Measurements from ENCODE around the gene RUVBL1. TPM values are rescaled to one million over a fixed set of nuclear protein-coding genes. Genes with fewer than 3 reads are reported as not detected.

RUVBL1 gene
- total RNA-seq, 4 donors from 2014 or later, result 14.4 to 21.2 (median 19.8) TPM

DNA sequence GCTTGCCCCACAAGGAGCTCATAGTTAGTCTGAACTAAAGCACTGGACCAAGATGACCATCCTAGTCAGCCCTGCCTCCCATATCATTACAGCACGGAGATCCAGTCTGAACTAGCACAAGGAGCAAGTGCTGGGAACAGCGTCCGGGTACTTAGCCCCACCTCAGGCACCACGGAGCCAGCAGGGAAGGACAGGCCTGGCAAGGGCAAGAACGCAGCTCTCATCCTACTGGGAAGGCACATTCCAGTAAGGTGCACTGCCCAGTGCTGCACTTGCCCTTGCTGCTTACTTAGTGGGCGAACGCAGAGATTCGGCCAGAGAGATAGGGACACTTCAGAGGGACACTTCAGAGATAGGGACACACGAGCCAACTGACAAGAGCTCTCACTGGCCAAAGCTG lies 43.8 kb downstream of the RUVBL1 start:
- TF ChIP-seq, protein P1, sequence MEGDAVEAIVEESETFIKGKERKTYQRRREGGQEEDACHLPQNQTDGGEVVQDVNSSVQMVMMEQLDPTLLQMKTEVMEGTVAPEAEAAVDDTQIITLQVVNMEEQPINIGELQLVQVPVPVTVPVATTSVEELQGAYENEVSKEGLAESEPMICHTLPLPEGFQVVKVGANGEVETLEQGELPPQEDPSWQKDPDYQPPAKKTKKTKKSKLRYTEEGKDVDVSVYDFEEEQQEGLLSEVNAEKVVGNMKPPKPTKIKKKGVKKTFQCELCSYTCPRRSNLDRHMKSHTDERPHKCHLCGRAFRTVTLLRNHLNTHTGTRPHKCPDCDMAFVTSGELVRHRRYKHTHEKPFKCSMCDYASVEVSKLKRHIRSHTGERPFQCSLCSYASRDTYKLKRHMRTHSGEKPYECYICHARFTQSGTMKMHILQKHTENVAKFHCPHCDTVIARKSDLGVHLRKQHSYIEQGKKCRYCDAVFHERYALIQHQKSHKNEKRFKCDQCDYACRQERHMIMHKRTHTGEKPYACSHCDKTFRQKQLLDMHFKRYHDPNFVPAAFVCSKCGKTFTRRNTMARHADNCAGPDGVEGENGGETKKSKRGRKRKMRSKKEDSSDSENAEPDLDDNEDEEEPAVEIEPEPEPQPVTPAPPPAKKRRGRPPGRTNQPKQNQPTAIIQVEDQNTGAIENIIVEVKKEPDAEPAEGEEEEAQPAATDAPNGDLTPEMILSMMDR (IDR thresholded peaks at IDR 0.05), result no peak
- TF ChIP-seq POLR2A (IDR thresholded peaks at IDR 0.05), result no peak
- no peak overlapping the region for H3K4me3 ChIP-seq (ENCODE audit: low read depth, poor library complexity, severe bottlenecking)
- WGBS, 2 donors, result 90 to 98% methylated on average over 8 to 9 of the region's 9 CpGs
- no peak for DNase-seq (ENCODE audit: low spot score in 2 of 2)
- intact Hi-C loops (cut with DNase I; ENCODE audit: low total_unique reads), result loop anchor here (10.0 kb wide), 2 partner anchors 415 to 525 kb away; partner anchors contain the start of gene GATA2

DNA sequence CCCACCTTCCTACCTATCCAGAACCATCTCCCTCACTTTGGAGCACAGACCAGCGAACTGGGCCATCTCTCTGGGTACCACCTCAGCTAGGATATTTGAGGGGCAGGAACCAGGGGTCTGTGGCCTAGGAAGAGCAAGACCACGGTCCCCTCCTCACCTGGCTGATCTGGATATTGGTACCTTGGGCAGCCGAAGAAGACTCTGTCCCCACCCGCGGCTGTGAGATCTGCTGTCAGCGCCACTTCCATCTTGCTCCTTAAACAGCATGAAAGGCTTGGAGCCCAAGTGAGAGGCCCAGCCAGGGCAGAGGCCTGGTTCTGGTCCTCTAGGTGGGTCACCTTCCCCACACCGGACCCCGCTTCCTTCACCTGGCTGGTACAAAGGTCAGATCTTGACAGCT lies 44.7 kb downstream of the RUVBL1 start:
- no peak for DNase-seq (ENCODE audit: low spot score in 2 of 2)
- no peak overlapping the region for H3K4me3 ChIP-seq (ENCODE audit: low read depth, poor library complexity, severe bottlenecking)
- WGBS, 2 donors, result 93 to 96% methylated on average over 8 of the region's 8 CpGs
- intact Hi-C loops (cut with DNase I; ENCODE audit: low total_unique reads), result loop anchor here (10.0 kb wide), 1 partner anchor 416 kb away; the partner anchor contains the start of gene GATA2
- no peak for TF ChIP-seq POLR2A (IDR thresholded peaks at IDR 0.05)
- TF ChIP-seq, protein P1 (IDR thresholded peaks at IDR 0.05), result no peak

DNA sequence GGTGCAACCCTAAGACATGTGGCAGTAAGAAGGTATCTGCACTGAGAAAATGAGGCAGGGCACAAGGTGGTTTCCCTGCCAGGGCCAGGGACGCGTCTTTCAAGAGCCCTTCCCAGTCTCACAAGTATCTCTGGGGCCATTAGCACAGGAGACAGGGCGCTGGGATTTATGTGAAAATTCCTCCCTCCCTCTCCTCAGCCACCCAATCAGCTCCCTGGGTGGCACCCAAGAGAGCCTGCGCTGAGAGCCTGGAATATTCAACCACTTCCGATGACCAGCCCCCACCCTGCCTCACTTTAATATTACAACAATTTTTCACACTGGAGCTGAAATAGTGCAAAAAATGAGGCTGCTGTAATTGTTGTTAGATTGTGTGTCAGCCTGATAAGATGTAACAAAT lies 45.3 kb downstream of the RUVBL1 start:
- TF ChIP-seq, protein P1 (IDR thresholded peaks at IDR 0.05), result no peak
- no peak for TF ChIP-seq POLR2A (IDR thresholded peaks at IDR 0.05)
- no peak overlapping the region for H3K4me3 ChIP-seq (ENCODE audit: low read depth, poor library complexity, severe bottlenecking)
- WGBS, 2 donors, result 83 to 90% methylated on average over 5 of the region's 5 CpGs
- intact Hi-C loops (cut with DNase I; ENCODE audit: low total_unique reads), result loop anchor here (10.0 kb wide), 1 partner anchor 416 kb away; the partner anchor contains the start of gene GATA2
- no peak for DNase-seq (ENCODE audit: low spot score in 2 of 2)

DNA sequence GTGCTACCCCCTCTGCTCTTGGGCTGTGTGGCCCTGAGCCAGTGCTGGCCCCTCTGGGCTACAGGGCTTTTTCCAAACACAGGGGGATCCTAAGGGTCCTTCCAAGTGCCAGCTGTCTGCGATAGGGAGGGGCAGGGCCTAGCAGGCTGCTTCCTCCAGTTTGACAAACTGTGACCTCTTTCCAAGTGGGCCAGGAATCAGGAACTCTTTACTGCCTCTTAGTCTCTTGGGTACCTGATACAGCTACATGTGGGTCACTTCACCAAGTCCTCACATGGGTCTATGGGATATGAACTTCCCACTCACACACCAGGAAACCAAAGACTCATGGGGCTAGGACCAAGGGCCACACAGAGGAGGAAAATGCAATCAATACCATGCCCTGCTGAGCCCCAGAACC lies 45.9 kb downstream of the RUVBL1 start:
- no peak overlapping the region for H3K4me3 ChIP-seq (ENCODE audit: low read depth, poor library complexity, severe bottlenecking)
- TF ChIP-seq POLR2A (IDR thresholded peaks at IDR 0.05), result no peak
- TF ChIP-seq, protein P1 (IDR thresholded peaks at IDR 0.05), result no peak
- intact Hi-C loops (cut with DNase I; ENCODE audit: low total_unique reads), result loop anchor here (10.0 kb wide), 1 partner anchor 417 kb away; the partner anchor contains the start of gene GATA2
- no peak for DNase-seq (ENCODE audit: low spot score in 2 of 2)
- 50 to 57% methylated on average over 1 of the region's 1 CpG for WGBS, 2 donors

DNA sequence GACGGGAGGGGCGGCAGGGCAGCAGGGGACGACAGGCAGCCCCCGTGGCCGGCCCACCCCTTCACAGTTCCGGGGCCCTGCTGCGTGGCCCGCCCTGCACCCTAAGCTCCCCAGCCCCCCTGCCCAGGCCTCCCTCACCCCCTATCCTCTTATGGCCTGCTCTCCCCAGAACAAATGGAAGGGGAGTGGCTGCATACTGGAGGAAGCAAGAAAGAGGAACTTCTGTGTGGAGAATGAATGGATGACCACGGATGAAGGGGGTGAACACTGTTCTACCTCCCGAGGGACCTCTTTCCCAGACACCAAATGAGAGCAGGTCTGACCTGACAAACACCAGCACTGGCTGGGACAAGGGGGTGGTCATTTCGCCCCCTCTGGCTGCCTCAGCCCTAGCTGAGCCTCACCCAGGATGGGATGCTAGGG lies 46.4 kb downstream of the RUVBL1 start:
- no peak for DNase-seq (ENCODE audit: low spot score in 2 of 2)
- H3K4me3 ChIP-seq (ENCODE audit: low read depth, poor library complexity, severe bottlenecking), result peak overlapping the region; percentile 22
- WGBS, 2 donors, result 22 to 43% methylated on average over 6 to 11 of the region's 11 CpGs
- TF ChIP-seq POLR2A (IDR thresholded peaks at IDR 0.05), result no peak
- TF ChIP-seq, protein P1 (IDR thresholded peaks at IDR 0.05), result no peak
- intact Hi-C loops (cut with DNase I; ENCODE audit: low total_unique reads), result loop anchor here (10.0 kb wide), 1 partner anchor 418 kb away; the partner anchor contains the start of gene GATA2

All from lower leg skin (tissue), 4 donors.